ENCODE measurements around the gene SDF2. TPM values are rescaled to one million over a fixed set of nuclear protein-coding genes. Genes with fewer than 3 reads are reported as not detected.
A peak's percentile ranks its signal among the peaks of the same experiment; 100 is the strongest.

SDF2 gene
- total and polyA plus RNA-seq, 9 of the 15 experiments (the other 6 are each of a cell fraction or from before 2014, with no cell fraction given), result 41.2 to 132 (median 65.6) TPM

DNA sequence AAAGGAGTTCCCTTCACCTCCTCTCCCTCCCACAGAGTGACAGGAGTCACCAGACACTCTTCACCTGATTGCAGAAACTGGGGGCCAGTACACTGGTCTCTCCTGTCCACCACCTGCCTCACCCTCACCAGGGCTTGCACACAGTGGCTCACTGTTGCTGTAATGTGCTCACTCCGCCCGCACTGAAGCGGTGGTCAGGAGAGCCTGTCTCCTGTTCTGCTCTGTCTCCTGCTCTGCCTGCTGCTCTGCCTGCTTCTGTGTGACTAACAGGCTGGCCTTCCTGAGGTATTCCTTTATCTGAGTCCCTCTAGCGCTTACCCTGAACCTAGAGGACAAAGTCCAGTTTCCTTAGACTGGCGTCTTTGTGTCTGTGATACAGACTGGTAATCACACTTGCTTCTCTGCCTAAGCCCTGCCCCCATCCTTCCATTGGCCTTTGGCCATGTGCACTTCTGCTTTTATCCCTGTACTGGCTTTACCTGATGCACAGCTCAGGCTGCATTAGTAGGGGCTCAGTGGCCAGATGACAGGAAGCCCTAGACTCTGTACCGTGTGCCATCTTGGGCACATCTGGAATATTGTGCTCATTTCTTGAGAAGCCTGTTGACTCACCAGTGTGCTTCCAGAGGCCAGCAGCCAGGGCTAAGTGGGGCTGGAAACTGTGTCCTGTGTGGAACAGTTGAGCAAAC, 36.7 kb upstream of the SDF2 start:
- CTCF ChIA-PET (ENCODE audit: low intra/inter-chr PET ratio), result no interaction called here
- Histone ChIP-seq H3K79me2 (ENCODE audit: control insufficient read depth, insufficient read depth, low read length) (no peaks in the 10 kb centered on the region), H3K27ac (ENCODE audit: extremely low read depth, low read depth, low read length) (no peak overlapping the region), H3K4me3 (no peak overlapping the region), H3K9ac (ENCODE audit: insufficient read depth in 1 of 2, low read depth in 2 of 2, low read length in 2 of 2) (peak overlapping the region in 1 of 2 experiments; percentile 6; a peak in 1 of 4 replicates), H3K4me2 (ENCODE audit: insufficient read depth, low read length) (no peak overlapping the region), H3K36me3 (ENCODE audit: control insufficient read depth, insufficient read depth, low read length) (peaks cover 99% of the 10 kb centered on the region), H3K27me3 (ENCODE audit: control insufficient read depth in 2 of 2, insufficient read depth in 2 of 2, low read length in 2 of 2) (no peaks in the 10 kb centered on the region), H3K9me3 (replicated peaks; ENCODE audit: control insufficient read depth, insufficient read depth, low read depth, low read length) (no peaks in the 10 kb centered on the region), H3K4me1 (replicated peaks in 1 of 2; ENCODE audit: control insufficient read depth in 2 of 2, insufficient read depth in 2 of 2, low read length in 2 of 2) (no peaks in the 10 kb centered on the region), H4K20me1 (replicated peaks; ENCODE audit: control insufficient read depth, insufficient read depth, low read length) (no peaks in the 10 kb centered on the region; the same call in 1 of the 2 replicates), H2AFZ (ENCODE audit: low read depth, low read length) (no peak overlapping the region), H3K9me1 (ENCODE audit: control insufficient read depth, insufficient read depth, low read length) (no peaks in the 10 kb centered on the region)
- TF ChIP-seq SPI1 (IDR thresholded peaks at IDR 0.05; ENCODE audit: borderline replicate concordance, low read depth, low read length), result peak; percentile 90
- no peak for TF ChIP-seq HSF4 (CRISPR knock-in tag; IDR thresholded peaks at IDR 0.05; ENCODE audit: borderline replicate concordance)
- in situ Hi-C loops (cut with MboI), result no loop called here
- ATAC-seq (no peak; the same call in 2 of the 3 replicates), DNase-seq (ENCODE audit: extremely low read depth in 1 of 4, low spot score in 3 of 4) (no peak), FAIRE-seq (no peak)
- BruUV-seq (replicated peaks), result no TSS peak
- POLR2A ChIA-PET, result interaction anchor here (0.9 kb wide), 1 partner anchor 9 kb away, joined by 4 read pairs; no protein-coding TSS in a partner anchor
- intact Hi-C loops (cut with micrococcal nuclease), result no loop called here
- WGBS (ENCODE audit: insufficient coverage, low coverage, missing lambda C conversion rate), result 83% methylated on average over 6 of the region's 6 CpGs

DNA sequence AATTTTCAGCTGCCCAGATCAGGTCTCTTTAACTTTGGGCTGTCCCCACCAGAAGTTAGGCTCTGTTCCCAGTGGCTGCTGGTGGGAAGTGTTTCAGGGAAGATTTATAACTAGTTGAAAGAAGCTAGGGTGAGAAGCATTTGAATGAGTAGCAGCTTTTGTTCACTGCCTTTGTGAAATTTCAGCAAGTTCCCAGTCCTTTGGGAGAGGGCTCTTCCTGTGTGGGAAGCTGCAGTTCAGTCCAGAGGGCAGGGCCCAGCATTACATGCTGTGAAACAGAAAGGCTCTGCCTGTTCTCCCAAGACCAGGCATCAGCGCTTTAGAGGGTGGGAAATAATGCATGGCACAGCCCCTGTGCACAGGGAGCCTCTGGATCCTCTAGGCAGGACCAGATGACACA, 32.2 kb upstream of the SDF2 start:
- Histone ChIP-seq H3K27ac (ENCODE audit: extremely low read depth, low read depth, low read length) (no peak overlapping the region; the same call in 2 of the 3 replicates), H3K4me2 (ENCODE audit: insufficient read depth, low read length) (no peak overlapping the region), H3K9ac (ENCODE audit: insufficient read depth in 1 of 2, low read depth in 2 of 2, low read length in 2 of 2) (0 out of 4 replicates have a peak overlapping the region, but pooled peaks of 1 of the 2 experiments have one; percentile 44), H3K4me3 (no peak overlapping the region), H3K9me1 (ENCODE audit: control insufficient read depth, insufficient read depth, low read length) (no peaks in the 10 kb centered on the region), H3K27me3 (ENCODE audit: control insufficient read depth in 2 of 2, insufficient read depth in 2 of 2, low read length in 2 of 2) (no peaks in the 10 kb centered on the region), H3K9me3 (replicated peaks; ENCODE audit: control insufficient read depth, insufficient read depth, low read depth, low read length) (no peaks in the 10 kb centered on the region), H4K20me1 (replicated peaks; ENCODE audit: control insufficient read depth, insufficient read depth, low read length) (no peaks in the 10 kb centered on the region), H3K36me3 (ENCODE audit: control insufficient read depth, insufficient read depth, low read length) (peaks cover 93% of the 10 kb centered on the region), H3K79me2 (ENCODE audit: control insufficient read depth, insufficient read depth, low read length) (no peaks in the 10 kb centered on the region), H3K4me1 (replicated peaks in 1 of 2; ENCODE audit: control insufficient read depth in 2 of 2, insufficient read depth in 2 of 2, low read length in 2 of 2) (no peaks in the 10 kb centered on the region), H2AFZ (ENCODE audit: low read depth, low read length) (no peak overlapping the region)
- POLR2A ChIA-PET, result interaction anchor here (0.8 to 6.5 kb wide), 11 partner anchors 8 to 50 kb away, joined by 3 to 51 read pairs (median 5); partner anchors contain the start of genes PROCA1, RPL23A, SDF2 and SUPT6H
- CTCF ChIA-PET (ENCODE audit: low intra/inter-chr PET ratio), result no interaction called here
- no peak for FAIRE-seq
- intact Hi-C loops (cut with micrococcal nuclease) (no loop called here), in situ Hi-C loops (cut with MboI) (no loop called here)
- peak in 1 of 4 experiments; percentile 13 for DNase-seq (ENCODE audit: extremely low read depth in 1 of 4, low spot score in 3 of 4)
- WGBS (ENCODE audit: insufficient coverage, low coverage, missing lambda C conversion rate), result 100% methylated on average over 1 of the region's 1 CpG
- ATAC-seq, result no peak
- TF ChIP-seq HMG20B (CRISPR knock-in tag; IDR thresholded peaks at IDR 0.05) (no peak), RBM25 (IDR thresholded peaks at IDR 0.05; ENCODE audit: low read depth, low read length, severe bottlenecking) (no peak), CHD4 (IDR thresholded peaks at IDR 0.05; ENCODE audit: insufficient read depth, insufficient replicate concordance, low read depth, low read length, poor library complexity, severe bottlenecking) (no peak)
- TF ChIP-seq, protein P1, sequence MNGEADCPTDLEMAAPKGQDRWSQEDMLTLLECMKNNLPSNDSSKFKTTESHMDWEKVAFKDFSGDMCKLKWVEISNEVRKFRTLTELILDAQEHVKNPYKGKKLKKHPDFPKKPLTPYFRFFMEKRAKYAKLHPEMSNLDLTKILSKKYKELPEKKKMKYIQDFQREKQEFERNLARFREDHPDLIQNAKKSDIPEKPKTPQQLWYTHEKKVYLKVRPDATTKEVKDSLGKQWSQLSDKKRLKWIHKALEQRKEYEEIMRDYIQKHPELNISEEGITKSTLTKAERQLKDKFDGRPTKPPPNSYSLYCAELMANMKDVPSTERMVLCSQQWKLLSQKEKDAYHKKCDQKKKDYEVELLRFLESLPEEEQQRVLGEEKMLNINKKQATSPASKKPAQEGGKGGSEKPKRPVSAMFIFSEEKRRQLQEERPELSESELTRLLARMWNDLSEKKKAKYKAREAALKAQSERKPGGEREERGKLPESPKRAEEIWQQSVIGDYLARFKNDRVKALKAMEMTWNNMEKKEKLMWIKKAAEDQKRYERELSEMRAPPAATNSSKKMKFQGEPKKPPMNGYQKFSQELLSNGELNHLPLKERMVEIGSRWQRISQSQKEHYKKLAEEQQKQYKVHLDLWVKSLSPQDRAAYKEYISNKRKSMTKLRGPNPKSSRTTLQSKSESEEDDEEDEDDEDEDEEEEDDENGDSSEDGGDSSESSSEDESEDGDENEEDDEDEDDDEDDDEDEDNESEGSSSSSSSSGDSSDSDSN (IDR thresholded peaks at IDR 0.05; ENCODE audit: borderline replicate concordance in 1 of 2, low read depth in 2 of 2, low read length in 2 of 2), result no peak
- TF ChIP-seq, protein P2, sequence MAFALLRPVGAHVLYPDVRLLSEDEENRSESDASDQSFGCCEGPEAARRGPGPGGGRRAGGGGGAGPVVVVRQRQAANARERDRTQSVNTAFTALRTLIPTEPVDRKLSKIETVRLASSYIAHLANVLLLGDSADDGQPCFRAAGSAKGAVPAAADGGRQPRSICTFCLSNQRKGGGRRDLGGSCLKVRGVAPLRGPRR (CRISPR knock-in tag; IDR thresholded peaks at IDR 0.05), result no peak
- BruUV-seq (replicated peaks), result no TSS peak
